HG02970 (cell line): ENCODE data around the gene GALNT4.

Experiments used
- ATAC-seq: cut with Tn5 transposase; IDR thresholded peaks from one replicate; pipeline ENCODE4 v1.9.1; 2021; ENCODE audit warnings: mild to moderate bottlenecking, moderate library complexity, moderate number of reproducible peaks; ENCODE audit not compliant: unreplicated experiment, low FRiP score

GALNT4 gene

GRCh38 chr12:89524541-89525304 is at the start of gene GALNT4:
Gene GALNT4, minus strand, starts transcription at chr12:89524796. Its CDS starts 247 bp downstream, at chr12:89524549.
- ATAC-seq, result peak; percentile 63

- ATAC-seq, result no peak
Observed at GRCh38 chr12:89573051-89573810, 48.6 kb upstream of the GALNT4 start.

GRCh38 chr12:89571491-89572195 is 47.0 kb upstream of the GALNT4 start:
- no peak for ATAC-seq

- ATAC-seq, result no peak
Observed at GRCh38 chr12:89568484-89568883, 43.9 kb upstream of the GALNT4 start.

- ATAC-seq, result no peak
Observed at GRCh38 chr12:89567691-89568239, 43.2 kb upstream of the GALNT4 start.

- ATAC-seq, result no peak
Observed at GRCh38 chr12:89566615-89567014, 42.0 kb upstream of the GALNT4 start.

- ATAC-seq, result no peak
Observed at GRCh38 chr12:89565002-89565401, 40.4 kb upstream of the GALNT4 start.

- ATAC-seq, result no peak
Observed at GRCh38 chr12:89559753-89560152, 35.2 kb upstream of the GALNT4 start.

GRCh38 chr12:89556976-89557375 is 32.4 kb upstream of the GALNT4 start:
- ATAC-seq, result no peak

GRCh38 chr12:89552376-89552775 is 27.8 kb upstream of the GALNT4 start:
- ATAC-seq, result no peak

GRCh38 chr12:89551747-89552146 is 27.2 kb upstream of the GALNT4 start:
- ATAC-seq, result no peak

GRCh38 chr12:89547101-89547500 is 22.5 kb upstream of the GALNT4 start:
- no peak for ATAC-seq

- ATAC-seq, result no peak
Observed at GRCh38 chr12:89546151-89546550, 21.6 kb upstream of the GALNT4 start.

- no peak for ATAC-seq
Observed at GRCh38 chr12:89544681-89545184, 20.1 kb upstream of the GALNT4 start.

GRCh38 chr12:89544022-89544421 is 19.4 kb upstream of the GALNT4 start:
- ATAC-seq, result no peak

GRCh38 chr12:89542912-89543592 is 18.5 kb upstream of the GALNT4 start:
- peak; percentile 65 for ATAC-seq

- no peak for ATAC-seq
Observed at GRCh38 chr12:89542236-89542635, 17.6 kb upstream of the GALNT4 start.

- no peak for ATAC-seq
Observed at GRCh38 chr12:89540586-89540985, 16.0 kb upstream of the GALNT4 start.

- ATAC-seq, result no peak
Observed at GRCh38 chr12:89539426-89540223, 15.0 kb upstream of the GALNT4 start.
